GM12878 (cell line): ENCODE measurements around the gene GON7. TPM values are rescaled to one million over a fixed set of nuclear protein-coding genes. Genes with fewer than 3 reads are reported as not detected.

Experiments used
- ATAC-seq: fragments of 200-7000 bp; cut with Tn5 transposase; 3 replicates; pipeline ENCODE4 v1.9.1; 2020; ENCODE audit warnings: mild to moderate bottlenecking, moderate library complexity
- BruUV-seq: library from RNA; stranded (reverse); fragments of 400-500 nt; replicated peaks from 2 replicates; lab custom pipeline; 2021; lab: Mats Ljungman, UMichigan
- CTCF ChIA-PET: fragments of 300-600 bp; sonication (Branson Sonifier 250); formaldehyde crosslinking; extraction: SDS; loops from one replicate; lab custom pipeline; 2021; ENCODE audit warnings: inconsistent platforms; lab: Yijun Ruan, JAX
- POLR2A ChIA-PET: fragments of 350-600 bp; formaldehyde crosslinking; extraction: SDS; loops from one replicate; lab custom pipeline; 2021; ENCODE audit warnings: inconsistent platforms; lab: Charles Lee
- RAD21 ChIA-PET: fragments of 300-600 bp; sonication (Branson Sonifier 250); formaldehyde crosslinking; loops from one replicate; lab custom pipeline; 2023; ENCODE audit warnings: antibody characterized with exemption; ENCODE audit not compliant: unreplicated experiment; lab: Charles Lee
- SMC1A ChIA-PET: fragments of 300-600 bp; sonication (Branson Sonifier 250); formaldehyde crosslinking; loops from one replicate; lab custom pipeline; 2023; ENCODE audit not compliant: unreplicated experiment, uncharacterized antibody; lab: Charles Lee
- DNase-seq: peaks from one replicate; pipeline ENCODE4 v3.0.0-alpha.2; 2011; ENCODE audit warnings: low read depth, low spot score
- FAIRE-seq: peaks from 3 replicates; lab custom pipeline; 2011; peaks lifted over from hg19 to GRCh38; lab: Jason Lieb, UNC
- H2AFZ ChIP-seq: 2 replicates; pipeline ENCODE4 v1.6.0; 2011; ENCODE audit warnings: low read depth, low read length, control low read depth; ENCODE audit not compliant: control insufficient read depth
- H3K27ac ChIP-seq: 2 replicates; pipeline ENCODE4 v1.5.1; 2011; ENCODE audit warnings: control low read depth; ENCODE audit not compliant: control insufficient read depth, insufficient read depth
- H3K27me3 ChIP-seq, 2 experiments: replicated peaks in 1 of 2; 2 replicates each; pipeline versions ENCODE4 v1.6.0 to v1.6.1; 2011; ENCODE audit warnings: low read length in 1 of 2; ENCODE audit not compliant: control insufficient read depth in 2 of 2, insufficient read depth in 2 of 2
- H3K36me3 ChIP-seq, 2 experiments: 2 replicates each; pipeline ENCODE4 v1.5.1; 2011; ENCODE audit warnings: low read length in 1 of 2; ENCODE audit not compliant: control insufficient read depth in 2 of 2, insufficient read depth in 2 of 2
- H3K4me1 ChIP-seq: 2 replicates; pipeline ENCODE4 v1.6.1; 2011; ENCODE audit warnings: mild to moderate bottlenecking, low read length, moderate library complexity, mixed read lengths; ENCODE audit not compliant: control insufficient read depth, insufficient read depth
- H3K4me2 ChIP-seq: 2 replicates; pipeline ENCODE4 v1.6.0; 2011; ENCODE audit warnings: control low read depth; ENCODE audit not compliant: control insufficient read depth, insufficient read depth
- H3K4me3 ChIP-seq: fragments of 200-600 bp; sonication (generic); 2 replicates; pipeline ENCODE4 v1.5.1; 2016
- H3K79me2 ChIP-seq: 2 replicates; pipeline ENCODE4 v1.6.0; 2011; ENCODE audit warnings: low read length; ENCODE audit not compliant: control insufficient read depth, insufficient read depth
- H3K9ac ChIP-seq: 2 replicates; pipeline ENCODE4 v1.8.0; 2011; ENCODE audit warnings: low read length, control low read depth, mixed read lengths; ENCODE audit not compliant: control insufficient read depth, insufficient read depth
- H3K9me3 ChIP-seq: replicated peaks from 3 replicates; pipeline ENCODE4 v1.5.1; 2011; ENCODE audit warnings: mild to moderate bottlenecking, low read length; ENCODE audit not compliant: control insufficient read depth, insufficient read depth
- H4K20me1 ChIP-seq: 2 replicates; pipeline ENCODE4 v1.6.0; 2011; ENCODE audit not compliant: control insufficient read depth, insufficient read depth
- BCLAF1 ChIP-seq: fragments of 450-650 bp; IDR thresholded peaks from 2 replicates; pipeline ENCODE4 v1.6.1; 2017; ENCODE audit warnings: antibody characterized with exemption, mild to moderate bottlenecking, moderate library complexity
- EP300 ChIP-seq, 2 experiments: fragments of 150-350 bp in 1 of 2; IDR thresholded peaks; 2 replicates each; pipeline ENCODE4 v1.6.1; 2011 to 2012; ENCODE audit warnings: low read depth in 2 of 2, low read length in 2 of 2, borderline replicate concordance in 1 of 2, improper control_type of control experiment in 1 of 2, inconsistent platforms in 1 of 2; ENCODE audit not compliant: control insufficient read depth in 1 of 2
- HDAC6 ChIP-seq: fragments of 200-600 bp; sonication (generic); IDR thresholded peaks from one replicate; pipeline ENCODE4 v1.8.0; 2017; ENCODE audit warnings: antibody characterized with exemption; ENCODE audit not compliant: unreplicated experiment
- HDGF ChIP-seq: fragments of 450-650 bp; IDR thresholded peaks from 2 replicates; pipeline ENCODE4 v1.6.1; 2016; ENCODE audit warnings: antibody characterized with exemption
- MTA2 ChIP-seq: fragments of 450-650 bp; IDR thresholded peaks from 2 replicates; pipeline ENCODE4 v1.6.1; 2016; ENCODE audit warnings: low read depth, mild to moderate bottlenecking, moderate library complexity
- MYB ChIP-seq: fragments of 150-350 bp; IDR thresholded peaks from 2 replicates; pipeline ENCODE4 v1.6.1; 2014; ENCODE audit warnings: mild to moderate bottlenecking, low read depth, low read length, borderline replicate concordance
- NBN ChIP-seq: fragments of 450-650 bp; IDR thresholded peaks from 2 replicates; pipeline ENCODE4 v1.6.1; 2016
- NFIC ChIP-seq: IDR thresholded peaks from 2 replicates; pipeline ENCODE4 v1.6.1; 2012; ENCODE audit warnings: low read depth, mild to moderate bottlenecking, inconsistent platforms, low read length, moderate library complexity
- NFYA ChIP-seq: IDR thresholded peaks from 2 replicates; pipeline ENCODE4 v1.6.1; 2011; ENCODE audit warnings: low read depth, mild to moderate bottlenecking, low read length, improper control_type of control experiment, borderline replicate concordance
- NKRF ChIP-seq: fragments of 450-650 bp; conservative IDR thresholded peaks from 2 replicates; pipeline ENCODE4 v1.6.1; 2017; ENCODE audit warnings: mild to moderate bottlenecking, moderate library complexity
- PAX5 ChIP-seq: IDR thresholded peaks from 2 replicates; pipeline ENCODE4 v1.6.1; 2011; ENCODE audit warnings: low read depth, low read length, borderline replicate concordance
- SMC3 ChIP-seq: IDR thresholded peaks from 2 replicates; pipeline ENCODE4 v1.6.1; 2011; ENCODE audit warnings: low read length, improper control_type of control experiment, borderline replicate concordance
- SPI1 ChIP-seq: IDR thresholded peaks from 2 replicates; pipeline ENCODE4 v1.6.1; 2011; ENCODE audit warnings: low read depth, mild to moderate bottlenecking, low read length, moderate library complexity, borderline replicate concordance; ENCODE audit not compliant: insufficient read depth
- SREBF2 ChIP-seq: IDR thresholded peaks from 2 replicates; pipeline ENCODE4 v1.6.1; 2012; ENCODE audit warnings: mild to moderate bottlenecking, low read length
- TBL1XR1 ChIP-seq: IDR thresholded peaks from 2 replicates; pipeline ENCODE4 v1.6.1; 2012; ENCODE audit warnings: low read depth, low read length, improper control_type of control experiment
- ZBED1 ChIP-seq: IDR thresholded peaks from 2 replicates; pipeline ENCODE4 v1.6.1; 2016; ENCODE audit warnings: borderline replicate concordance
- WGBS: methylation state at CpG from one replicate; pipeline ENCODE4 v1.1.6; 2016; ENCODE audit warnings: low lambda C conversion rate; ENCODE audit not compliant: insufficient replicate concordance, insufficient coverage; ENCODE audit errors: missing lambda C conversion rate; 5-methylcytosine and 5-hydroxymethylcytosine counted together
- in situ Hi-C: fragments of 300-500 bp; cut with MboI; formaldehyde crosslinking; loops from 9 replicates; pipeline ENCODE4 v1.14.3; 2018; ENCODE audit warnings: mixed read lengths
- intact Hi-C: fragments of 100-400 bp; cut with micrococcal nuclease; formaldehyde crosslinking; loops from one replicate; pipeline ENCODE4 v1.14.2; 2022; ENCODE audit not compliant: unreplicated experiment
- polyA plus RNA-seq, 11 experiments: library from polyadenylated mRNA; depleted of rRNA in 4 of 11; unstranded in 6 of 11; stranded (reverse) in 5 of 11; fragments of >200 nt; fragmentation: Nextera tagmentation in 4 of 11; fragmentation: Illumina TruSeq in 1 of 11; extraction: Ambion mirVana in 4 of 11; extraction: Trizol in 1 of 11; gene quantifications; 1 replicate in 1 of 11; 2 replicates in 10 of 11; pipeline versions ENCODE4 v1.2.1 to v1.2.3, GENCODE V29; 2011 to 2016; ENCODE audit warnings: inconsistent platforms in 2 of 11, missing spikeins in 2 of 11, low read depth in 1 of 11
- total RNA-seq, 4 experiments: library from RNA; depleted of rRNA in 3 of 4; stranded (reverse); fragments of >200 nt in 3 of 4; fragmentation: Illumina TruSeq in 1 of 4; extraction: Trizol in 1 of 4; gene quantifications; 2 replicates each; pipeline versions ENCODE4 v1.2.1 to v1.2.3, GENCODE V29; 2013 to 2021

Gene GON7
- total and polyA plus RNA-seq, 10 of the 15 experiments (the other 5 are each of a cell fraction or from before 2014, with no cell fraction given), result 21.6 to 59.0 (median 33.0) TPM

- no peak overlapping the region for H3K9ac ChIP-seq
- H3K4me3 ChIP-seq, result no peak overlapping the region
- ATAC-seq, result no peak
- no peaks in the 10 kb centered on the region for H3K36me3 ChIP-seq
- no peaks in the 10 kb centered on the region for H4K20me1 ChIP-seq
- RAD21 ChIA-PET, result no interaction called here
- H3K9me3 ChIP-seq, result no peaks in the 10 kb centered on the region
- intact Hi-C loops (no loop called here), in situ Hi-C loops (no loop called here)
- no peaks in the 10 kb centered on the region for H3K27me3 ChIP-seq
- POLR2A ChIA-PET, result no interaction called here
- H3K27ac ChIP-seq, result no peak overlapping the region
- SMC1A ChIA-PET, result interaction anchor here (1.5 kb wide), 1 partner anchor 10 kb away, joined by 5 read pairs; no protein-coding TSS in a partner anchor
- no peak overlapping the region for H2AFZ ChIP-seq
- H3K79me2 ChIP-seq, result no peaks in the 10 kb centered on the region
- 96% methylated on average over 2 of the region's 2 CpGs for WGBS
- TF ChIP-seq SPI1, result no peak
- TF ChIP-seq HDAC6, result no peak
- TF ChIP-seq NKRF, result no peak
- no peak for TF ChIP-seq NFYA
- no peak for TF ChIP-seq TBL1XR1
- no peak for TF ChIP-seq SMC3
- no peak for TF ChIP-seq ZBED1
- TF ChIP-seq EP300 (IDR thresholded peaks at IDR 0.05; ENCODE audit: borderline replicate concordance in 1 of 2, control insufficient read depth in 1 of 2, low read depth in 2 of 2, low read length in 2 of 2), result no peak
- TF ChIP-seq HDGF, result no peak
- TF ChIP-seq MYB, result no peak
- no peak for TF ChIP-seq NBN
- no peak for TF ChIP-seq NFIC
- TF ChIP-seq MTA2, result no peak
- TF ChIP-seq SREBF2, result no peak
- TF ChIP-seq BCLAF1, result no peak
- TF ChIP-seq PAX5, result no peak
- BruUV-seq, result no TSS peak
- no peaks in the 10 kb centered on the region for H3K4me1 ChIP-seq
- no peak for FAIRE-seq
- DNase-seq, result no peak
- H3K4me2 ChIP-seq, result no peak overlapping the region
- CTCF ChIA-PET, result interaction anchor here (0.7 to 2.6 kb wide), 2 partner anchors 20 to 42 kb away, joined by 3 to 14 read pairs; no protein-coding TSS in a partner anchor
Observed at GRCh38 chr14:93155667-93156066, 51.2 kb downstream of the GON7 start.
